ENCODE measurements around the gene PI4K2B.
"Not testable (repeated sequence)": the region's sequence is repeated elsewhere in the genome, so short reads cannot be mapped to it uniquely, and the experiment has no call there.

PI4K2B gene

DNA sequence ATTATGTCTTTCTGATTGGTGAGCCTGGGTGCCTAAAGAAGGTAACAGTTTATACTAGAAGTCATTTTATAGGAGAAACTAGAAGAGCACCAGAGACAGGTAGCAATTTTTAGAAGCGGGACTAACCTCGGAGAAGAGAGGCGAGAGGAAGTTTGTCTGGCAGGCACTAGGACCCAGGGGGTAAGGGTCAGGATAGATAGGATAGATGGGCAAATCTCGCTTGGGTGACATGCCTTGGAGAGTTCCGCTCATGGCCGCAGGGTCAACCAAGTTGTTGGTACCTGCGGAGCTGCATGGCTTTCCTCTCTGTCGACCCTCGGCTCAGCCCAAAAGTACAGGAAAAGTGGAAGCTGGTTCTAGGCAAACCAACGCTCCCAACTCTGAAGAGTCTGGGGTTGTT is 11.3 kb downstream of the PI4K2B start:
- no peak for FAIRE-seq

DNA sequence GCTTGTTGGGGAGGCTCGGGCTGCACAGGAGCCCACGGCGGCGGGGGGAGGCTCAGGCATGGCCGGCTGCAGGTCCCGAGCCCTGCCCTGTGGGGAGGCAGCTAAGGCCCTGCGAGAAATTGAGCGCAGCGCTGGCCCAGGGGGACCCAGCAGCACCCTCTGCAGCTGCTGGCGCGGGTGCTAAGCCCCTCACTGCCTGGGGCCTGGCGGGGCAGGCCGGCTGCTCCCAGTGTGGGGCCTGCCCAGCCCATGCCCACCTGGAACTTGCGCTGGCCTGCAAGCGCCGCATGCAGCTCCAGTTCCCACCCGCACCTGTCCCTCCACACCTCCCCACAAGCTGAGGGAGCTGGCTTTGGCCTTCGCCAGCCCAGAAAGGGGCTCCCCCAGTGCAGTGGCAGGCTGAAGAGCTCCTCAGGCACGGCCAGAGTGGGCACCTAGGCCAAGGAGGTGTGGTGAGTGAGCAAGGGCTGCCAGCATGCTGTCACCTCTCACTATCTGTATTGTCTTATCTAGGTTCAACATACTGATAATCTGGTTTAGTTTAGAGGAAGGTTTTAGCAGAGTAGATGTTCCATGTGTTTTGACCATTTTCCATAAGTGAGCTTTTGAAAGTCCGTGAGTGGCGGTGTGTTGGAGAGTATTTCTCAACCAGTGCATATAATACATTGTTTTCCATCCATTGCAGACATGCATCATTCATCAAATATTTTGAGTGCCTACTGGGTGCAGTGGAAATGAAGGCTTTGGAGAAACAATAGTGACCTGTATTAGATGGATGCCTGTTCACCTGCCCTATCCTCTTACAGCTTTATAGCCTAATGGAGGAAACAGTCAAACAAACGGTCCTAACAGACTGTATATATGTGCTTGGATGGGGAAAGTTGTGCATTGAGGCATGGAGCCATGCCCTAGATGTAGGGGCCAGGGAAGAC is 13.1 kb downstream of the PI4K2B start:
- FAIRE-seq = no peak

DNA sequence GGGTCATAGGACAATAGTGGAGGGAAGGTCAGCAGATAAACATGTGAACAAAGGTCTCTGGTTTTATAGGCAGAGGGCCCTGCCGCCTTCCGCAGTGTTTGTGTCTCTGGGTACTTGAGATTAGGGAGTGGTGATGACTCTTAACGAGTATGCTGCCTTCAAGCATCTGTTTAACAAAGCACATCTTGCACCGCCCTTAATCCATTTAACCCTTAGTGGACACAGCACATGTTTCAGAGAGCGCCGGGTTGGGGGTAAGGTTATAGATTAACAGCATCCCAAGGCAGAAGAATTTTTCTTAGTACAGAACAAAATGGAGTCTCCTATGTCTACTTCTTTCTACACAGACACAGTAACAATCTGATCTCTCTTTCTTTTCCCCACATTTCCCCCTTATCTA is 15.0 kb downstream of the PI4K2B start:
- not testable (repeated sequence) for FAIRE-seq

DNA sequence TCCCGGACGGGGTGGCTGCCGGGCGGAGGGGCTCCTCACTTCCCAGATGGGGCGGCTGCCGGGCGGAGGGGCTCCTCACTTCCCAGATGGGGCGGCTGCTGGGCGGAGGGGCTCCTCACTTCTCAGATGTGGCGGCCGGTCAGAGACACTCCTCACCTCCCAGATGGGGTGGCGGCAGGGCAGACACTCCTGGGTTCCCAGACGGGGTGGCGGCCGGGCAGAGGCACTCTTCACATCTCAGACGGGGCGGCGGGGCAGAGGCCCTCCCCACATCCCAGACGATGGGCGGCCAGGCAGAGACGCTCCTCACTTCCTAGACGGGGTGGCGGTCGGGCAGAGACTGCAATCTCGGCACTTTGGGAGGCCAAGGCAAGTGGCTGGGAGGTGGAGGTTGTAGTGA is 15.7 kb downstream of the PI4K2B start:
- FAIRE-seq = not testable (repeated sequence)

DNA sequence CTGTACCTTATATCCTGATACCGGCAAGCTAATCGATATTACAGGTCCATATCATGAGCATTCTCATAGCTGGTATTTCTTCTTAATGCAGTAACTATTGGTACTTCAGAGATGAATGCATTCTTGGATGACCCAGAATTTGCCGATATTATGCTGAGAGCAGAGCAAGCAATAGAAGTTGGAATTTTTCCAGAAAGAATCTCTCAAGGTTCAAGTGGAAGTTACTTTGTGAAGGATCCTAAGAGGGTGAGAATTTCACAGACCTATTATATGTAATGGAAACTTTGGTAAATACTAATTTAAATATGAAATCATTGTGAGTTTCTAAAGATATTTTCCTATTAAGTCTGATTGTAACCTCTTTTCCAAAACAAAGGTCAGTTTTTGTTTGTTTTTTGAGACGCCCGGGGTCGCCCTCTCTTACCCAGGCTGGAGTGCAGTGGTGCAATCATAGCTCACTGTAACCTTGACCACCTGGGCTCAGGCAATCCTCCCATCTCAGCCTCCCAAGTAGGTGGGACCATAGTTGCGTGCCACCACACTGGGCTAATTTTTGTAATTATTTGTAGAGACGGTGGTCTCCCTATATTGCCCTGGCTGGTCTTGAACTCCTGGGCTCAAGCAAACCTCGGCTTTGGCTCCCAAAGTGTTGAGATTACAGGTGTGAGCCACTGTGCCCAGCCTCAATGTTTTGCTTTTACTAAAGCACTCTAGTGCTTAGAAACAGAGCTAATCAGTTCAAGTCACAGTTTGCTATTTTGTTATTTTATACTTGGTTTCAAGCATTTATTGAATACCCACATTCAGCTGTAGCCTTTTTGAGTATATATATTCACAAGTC is 18.6 kb downstream of the PI4K2B start:
- no peak for FAIRE-seq

DNA sequence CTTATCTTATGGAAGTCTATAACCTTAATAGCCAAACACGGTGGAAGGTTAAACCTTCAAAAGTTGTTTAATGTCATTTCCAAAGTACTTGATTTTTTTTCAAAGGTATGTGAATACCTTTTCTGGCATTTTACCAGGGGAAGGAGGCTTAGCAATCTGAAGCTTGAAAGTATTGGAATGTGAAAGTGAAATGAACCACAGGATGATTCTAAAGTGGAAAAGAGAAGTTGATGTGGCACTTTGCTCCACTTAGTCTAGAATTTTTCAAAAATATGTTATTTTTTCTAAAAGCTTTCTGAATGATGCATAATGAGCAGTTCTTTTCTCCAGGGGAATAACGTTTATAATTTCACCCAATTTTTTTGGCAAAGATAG is 19.2 kb downstream of the PI4K2B start:
- no peak for FAIRE-seq

DNA sequence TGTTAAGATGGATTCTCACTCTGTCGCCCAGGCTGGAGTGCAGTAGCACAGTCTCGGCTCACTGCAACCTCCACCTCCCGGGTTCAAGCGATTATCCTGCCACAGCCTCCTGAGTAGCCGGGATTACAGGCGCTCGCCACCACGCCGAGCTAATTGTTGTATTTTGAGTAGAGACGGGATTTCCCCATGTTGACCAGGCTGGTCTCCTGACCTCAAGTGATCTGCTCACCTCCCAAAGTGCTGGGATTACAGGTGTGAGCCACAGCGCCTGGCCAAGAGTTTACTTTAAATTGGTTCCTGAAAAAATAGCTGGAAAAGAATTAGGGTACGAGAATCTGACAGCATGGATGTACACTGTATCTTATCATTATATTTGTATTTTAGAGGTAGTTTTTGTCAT is 20.0 kb downstream of the PI4K2B start:
- not testable (repeated sequence) for FAIRE-seq

DNA sequence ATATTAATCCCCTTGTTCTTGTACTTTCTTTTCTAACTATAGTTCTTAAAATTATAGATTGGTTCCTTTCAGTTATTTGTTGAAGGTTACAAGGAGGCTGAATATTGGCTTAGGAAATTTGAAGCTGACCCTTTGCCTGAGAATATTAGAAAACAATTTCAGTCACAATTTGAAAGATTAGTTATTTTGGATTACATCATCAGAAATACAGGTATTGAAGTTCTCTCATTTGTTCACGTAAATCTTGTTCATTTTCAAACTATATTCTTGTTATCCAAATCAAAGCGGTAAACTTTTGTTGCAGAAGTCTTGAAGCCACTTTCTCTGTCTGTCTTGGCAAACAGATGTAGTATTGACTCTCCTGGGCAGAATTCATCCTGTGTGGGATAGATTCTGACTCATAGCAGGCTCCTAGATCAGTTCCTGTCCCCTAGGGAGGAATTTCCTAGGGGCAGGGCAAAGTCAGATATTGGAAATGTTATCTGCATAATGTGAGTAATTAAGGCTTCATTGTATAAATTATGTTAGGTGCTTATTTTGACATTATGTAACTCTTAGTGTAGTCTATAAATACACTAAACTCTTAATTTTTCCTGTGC is 25.2 kb downstream of the PI4K2B start:
- FAIRE-seq = no peak

DNA sequence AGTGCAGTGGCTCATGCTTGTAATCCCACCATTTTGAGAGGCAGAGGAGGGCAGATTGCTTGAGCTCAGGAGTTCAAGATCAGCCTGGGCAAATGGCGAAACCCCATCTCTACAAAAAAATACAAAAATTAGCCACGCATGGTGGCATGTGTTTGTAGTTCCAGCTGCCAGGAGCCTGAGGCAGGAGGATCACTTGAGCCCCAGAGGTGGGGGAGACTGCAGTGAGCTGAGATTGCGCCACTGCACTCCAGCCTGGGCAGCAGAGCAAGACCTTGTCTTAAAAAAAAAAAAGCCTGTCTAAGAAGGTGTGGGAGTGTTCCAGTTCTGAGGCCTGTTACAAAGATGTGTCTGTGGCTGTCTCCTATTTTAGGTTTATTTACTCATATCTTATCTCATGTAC is 38.0 kb downstream of the PI4K2B start:
- FAIRE-seq = no peak

DNA sequence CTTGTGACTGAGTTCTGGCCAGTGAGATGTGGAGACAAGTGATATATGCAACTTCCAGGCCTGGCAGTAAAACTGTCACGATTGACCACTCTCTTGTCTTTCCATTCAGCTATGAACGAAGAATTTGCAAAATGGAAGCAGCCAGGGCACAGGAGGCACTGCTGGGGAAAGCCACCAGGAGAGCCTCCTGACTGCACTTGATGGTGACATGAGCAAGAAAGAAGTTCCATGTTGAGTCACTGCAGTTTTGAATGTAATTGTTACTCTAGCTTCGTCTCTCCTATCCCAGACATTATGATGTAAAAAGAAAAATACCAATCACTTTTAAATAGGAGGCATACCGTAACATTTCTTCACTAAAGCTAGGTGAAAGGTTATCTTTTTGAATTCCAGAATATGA is 46.4 kb downstream of the PI4K2B start:
- FAIRE-seq = no peak

DNA sequence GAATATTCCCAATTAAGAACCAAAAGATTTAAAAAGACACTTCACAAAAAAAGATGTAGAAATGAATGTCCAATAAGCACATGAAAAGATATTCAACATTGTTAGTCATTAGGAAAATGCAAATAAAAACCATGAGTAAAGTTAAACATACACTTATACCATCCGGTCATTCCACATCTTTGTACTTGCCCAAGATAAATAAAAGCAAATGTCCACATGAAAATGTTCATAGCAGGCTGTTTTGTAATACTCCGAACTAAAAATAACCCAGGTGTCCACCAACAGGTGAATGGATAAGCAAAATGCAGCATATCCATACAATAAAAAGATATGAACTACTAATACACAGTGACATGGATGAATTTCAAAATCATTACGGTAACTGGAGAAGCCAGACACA is 50.1 kb downstream of the PI4K2B start:
- peak; percentile 93 for FAIRE-seq

DNA sequence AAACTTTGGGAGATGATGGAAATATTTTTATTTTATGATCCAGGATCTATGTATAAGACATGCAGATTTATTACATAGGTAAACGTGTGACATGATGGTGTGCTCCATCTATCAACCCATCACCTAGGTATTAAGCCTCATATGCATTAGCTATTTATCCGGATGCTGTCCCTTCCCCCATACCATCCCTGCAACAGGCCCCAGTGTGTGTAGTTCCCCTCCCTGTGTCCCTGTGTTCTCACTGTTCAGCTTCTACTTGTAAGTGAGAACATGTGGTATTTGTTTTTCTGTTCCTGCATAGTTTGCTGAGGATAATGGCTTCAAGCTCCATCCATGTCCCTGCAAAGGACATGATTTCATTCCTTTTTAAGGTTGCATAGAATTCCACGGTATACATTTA is 50.6 kb downstream of the PI4K2B start:
- FAIRE-seq = no peak

DNA sequence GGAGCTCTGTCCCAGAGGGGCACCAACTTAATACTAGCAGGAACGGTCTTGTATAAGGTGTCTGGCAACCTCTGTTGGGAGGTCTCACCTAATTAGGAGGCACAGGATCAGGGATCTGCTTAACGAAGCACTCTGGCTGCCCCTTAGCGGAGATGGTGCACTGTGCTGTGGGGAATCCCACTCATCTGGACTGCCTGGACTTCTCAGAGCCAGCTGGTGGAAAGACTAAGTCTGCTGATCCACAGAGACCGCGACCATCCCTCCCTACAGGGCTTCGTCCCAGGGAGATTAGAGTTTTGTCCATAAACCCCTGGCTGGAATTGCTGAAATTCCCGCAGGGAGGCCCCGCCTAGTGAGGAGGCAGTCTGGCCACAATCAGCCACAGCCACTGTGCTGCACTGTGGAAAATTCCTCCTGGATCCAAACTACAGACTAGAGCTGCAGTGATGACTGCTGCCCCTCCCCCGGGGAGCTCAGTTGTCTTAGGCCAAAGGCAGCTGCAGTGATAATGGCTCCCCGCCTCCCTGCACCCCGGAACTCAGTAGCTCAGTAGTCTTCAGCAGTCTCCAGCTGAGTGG is 56.7 kb downstream of the PI4K2B start:
- no peak for FAIRE-seq

DNA sequence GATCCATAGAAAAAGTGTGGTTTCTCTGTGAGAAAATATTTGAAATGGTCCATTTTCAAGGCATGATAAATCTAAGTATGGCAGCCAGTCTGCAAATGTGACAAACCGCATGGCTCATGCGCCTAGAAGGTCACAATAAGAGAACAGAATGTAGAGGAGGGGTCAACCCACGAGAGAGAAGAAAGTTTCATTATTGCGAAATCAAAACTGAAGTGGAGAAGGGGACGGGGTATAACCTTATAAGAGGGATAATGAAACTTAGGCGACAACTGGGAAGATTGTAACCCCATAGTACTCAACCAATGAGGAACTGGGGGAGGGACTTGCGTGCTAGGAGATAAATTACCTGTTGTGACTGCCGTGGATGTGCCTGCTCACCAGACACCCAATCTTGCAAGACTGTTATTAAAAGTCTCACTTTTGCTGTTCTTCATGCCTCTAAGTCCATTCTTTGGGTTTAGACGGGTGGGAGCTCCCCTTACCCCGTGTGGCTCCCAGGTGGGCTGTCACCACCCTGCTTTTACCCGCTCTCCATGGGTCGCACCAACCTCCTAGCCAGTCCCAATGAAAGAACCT is 57.4 kb downstream of the PI4K2B start:
- FAIRE-seq = no peak

DNA sequence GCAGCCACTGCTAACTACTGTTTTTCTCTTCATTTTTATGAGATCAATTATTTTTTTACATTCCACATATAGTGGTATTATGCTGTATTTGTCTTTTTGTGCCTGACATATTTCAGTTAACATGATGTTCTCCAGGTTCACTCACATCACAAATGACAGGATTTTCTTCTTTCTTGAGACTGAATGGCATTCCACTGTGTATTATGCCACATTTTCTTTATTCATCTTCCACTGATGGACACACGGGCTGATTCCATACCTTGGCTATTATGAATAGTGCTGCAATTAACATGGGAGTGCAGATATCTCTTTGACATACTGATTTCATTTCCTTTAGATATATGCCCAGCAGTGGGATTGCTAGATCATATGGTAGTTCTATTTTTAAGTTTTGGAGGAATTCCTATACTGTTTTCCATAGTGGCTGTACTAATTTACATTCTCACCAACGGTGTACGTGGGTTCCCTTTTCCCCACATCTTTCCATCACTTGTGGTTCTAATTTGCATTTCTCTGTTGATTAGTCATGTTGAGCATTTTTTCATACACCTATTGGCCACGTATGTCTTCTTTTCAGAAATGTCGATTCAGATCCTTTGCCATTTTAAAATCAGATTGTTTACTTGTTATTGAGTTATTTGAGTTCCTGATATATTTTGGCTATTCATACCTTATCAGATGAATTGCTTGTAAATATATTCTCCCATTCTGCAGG is 63.9 kb downstream of the PI4K2B start:
- FAIRE-seq = no peak

DNA sequence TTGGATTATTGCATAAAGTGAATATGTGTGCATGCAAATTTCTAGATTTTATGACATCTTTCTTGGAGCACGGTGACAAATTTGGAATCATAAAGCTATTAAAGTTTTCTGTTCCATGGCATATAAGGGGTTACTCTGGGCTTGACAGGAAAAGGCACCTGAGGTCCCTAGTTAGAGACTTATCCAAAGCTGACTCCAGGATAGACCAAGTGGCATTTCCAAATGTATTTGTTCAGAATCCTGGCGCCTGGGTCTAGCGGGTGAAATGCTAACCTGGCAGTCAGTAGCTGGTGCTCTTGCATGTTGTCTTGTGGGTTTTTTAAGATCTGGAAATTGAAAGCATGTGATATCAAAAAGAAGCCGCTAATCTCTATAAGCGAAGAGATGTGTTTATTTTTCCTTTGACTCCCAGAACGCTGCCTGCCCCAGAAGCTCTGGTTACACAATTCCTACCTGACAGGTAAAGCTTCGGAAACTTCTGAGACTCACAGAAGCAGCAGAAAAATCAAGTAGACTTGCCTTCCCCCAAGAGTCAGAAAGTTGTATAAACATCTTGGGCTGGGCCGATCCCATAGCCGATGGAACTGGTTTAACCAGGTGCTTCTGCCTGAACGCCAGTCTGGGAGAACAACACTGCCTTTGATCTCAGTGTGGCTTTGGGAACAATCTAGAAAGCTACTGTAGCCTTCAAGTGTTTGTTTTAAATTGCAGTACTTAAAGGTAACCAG is 65.8 kb downstream of the PI4K2B start:
- FAIRE-seq = no peak

DNA sequence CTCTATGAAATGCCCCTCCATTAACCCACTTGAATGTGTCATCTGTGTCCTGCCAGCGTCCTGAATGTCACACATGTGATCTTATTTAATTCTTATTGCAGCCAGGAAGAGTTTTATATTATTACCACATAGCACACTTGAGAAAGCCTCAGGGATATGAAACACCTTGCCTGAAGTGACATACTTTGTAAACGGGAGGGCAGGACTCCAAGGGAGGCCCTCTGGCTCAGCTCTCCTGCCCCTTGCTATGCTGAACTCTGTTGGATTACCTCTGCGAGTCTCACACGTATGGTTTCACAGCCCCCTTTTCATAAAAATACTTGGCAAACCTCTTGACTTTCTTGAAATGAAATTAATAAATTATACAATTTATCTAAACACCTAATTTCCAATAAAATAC is 67.6 kb downstream of the PI4K2B start:
- FAIRE-seq = no peak

DNA sequence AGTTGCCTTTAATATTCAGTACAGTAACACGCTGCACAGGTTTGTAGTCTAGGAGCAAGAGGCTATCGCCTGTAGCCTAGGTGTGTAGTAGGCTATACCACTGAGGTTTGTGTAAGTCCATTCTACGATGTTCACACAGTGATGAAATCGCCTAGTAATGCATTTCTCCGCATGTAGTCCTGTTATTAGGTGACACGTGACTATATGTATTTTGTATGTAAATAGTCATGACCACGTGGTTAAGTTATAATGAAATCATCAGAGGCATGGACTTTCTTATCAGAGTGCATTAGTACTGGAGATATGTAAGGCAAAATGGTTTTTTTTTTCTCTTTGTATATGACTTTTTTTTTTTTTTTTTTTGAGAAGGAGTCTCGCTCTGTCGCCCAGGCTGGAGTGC is 68.8 kb downstream of the PI4K2B start:
- FAIRE-seq = no peak

DNA sequence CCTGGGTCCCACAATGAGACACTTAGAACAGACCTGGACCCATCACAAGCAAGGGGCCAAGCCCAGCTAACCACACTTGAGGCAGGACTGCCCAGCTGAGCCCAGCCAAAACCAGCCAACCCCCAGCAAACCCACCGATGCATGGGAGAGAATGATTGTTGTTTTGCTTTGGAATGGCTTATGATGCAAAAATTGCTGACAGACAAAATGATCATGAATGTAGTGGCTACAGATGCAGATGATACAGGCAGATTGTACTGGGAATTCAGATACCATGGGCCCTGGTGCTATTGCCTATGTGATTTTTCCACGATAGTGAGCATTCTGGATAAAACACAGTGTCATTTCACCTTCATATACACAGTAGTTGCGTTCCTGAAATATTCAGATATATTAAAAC is 69.7 kb downstream of the PI4K2B start:
- no peak for FAIRE-seq

DNA sequence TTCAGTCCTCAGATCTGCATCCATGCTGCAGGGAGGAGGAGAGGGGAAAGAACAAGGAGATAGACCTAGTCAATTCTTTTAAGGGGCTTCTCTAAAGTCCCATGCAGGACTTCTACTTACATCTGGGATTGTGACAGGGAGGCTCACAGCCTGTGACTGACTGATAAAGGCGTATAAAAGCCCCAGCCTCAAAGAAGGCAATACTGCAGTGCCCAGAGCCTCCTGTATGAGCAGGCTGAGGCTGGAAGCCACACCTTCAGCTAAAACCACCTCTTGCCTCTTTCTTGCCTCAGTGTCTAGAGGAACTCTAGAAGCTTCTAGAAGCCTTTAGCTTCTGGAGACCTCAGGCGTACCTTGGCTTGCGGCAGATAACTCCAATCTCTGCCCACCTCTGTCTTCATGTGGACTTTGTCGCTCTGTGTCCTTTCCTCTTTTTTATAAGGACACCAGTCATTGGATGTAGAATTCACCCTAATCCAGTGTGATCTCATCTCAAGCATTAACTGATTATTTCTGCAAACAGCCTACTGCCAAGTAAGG is 72.8 kb downstream of the PI4K2B start:
- FAIRE-seq = no peak

DNA sequence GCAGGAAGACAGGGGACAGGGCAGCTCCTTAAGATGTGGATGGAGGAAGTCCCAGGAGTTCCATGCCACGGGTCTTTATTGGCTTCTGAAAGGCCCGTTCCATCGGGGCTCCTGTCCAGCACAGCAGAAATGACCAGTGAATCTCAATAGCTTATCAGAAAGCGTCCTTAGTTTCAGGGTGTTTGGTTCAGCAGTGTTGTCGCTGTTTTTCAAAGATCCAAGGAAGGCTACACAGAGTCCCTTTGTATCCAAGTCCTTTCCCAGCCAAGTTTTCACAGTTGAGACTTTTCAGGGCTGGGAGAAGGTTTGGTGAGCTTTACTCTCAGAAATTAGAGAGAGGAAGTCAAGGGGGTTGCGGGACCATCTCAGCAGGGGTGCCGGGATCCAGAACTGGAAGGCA is 73.8 kb downstream of the PI4K2B start:
- FAIRE-seq = no peak
